GM21390 (cell line): ENCODE data around the gene ERRFI1.
A peak's percentile ranks its signal among the peaks of the same experiment; 100 is the strongest.
"Not testable (repeated sequence)": the region's sequence is repeated elsewhere in the genome, so short reads cannot be mapped to it uniquely, and the experiment has no call there.

Experiments
- ATAC-seq: cut with Tn5 transposase; IDR thresholded peaks from one replicate; pipeline ENCODE4 v1.9.1; 2021; ENCODE audit not compliant: unreplicated experiment

ERRFI1 gene

GRCh38 chr1:7975212-7975865, 50.8 kb downstream of the ERRFI1 start:
- no peak for ATAC-seq

GRCh38 chr1:7973086-7973485, 53.0 kb downstream of the ERRFI1 start:
- ATAC-seq: no peak

- no peak for ATAC-seq
These were observed 53.8 kb downstream of the ERRFI1 start for GRCh38 chr1:7972285-7972684.

- ATAC-seq: no peak
These were observed 55.1 kb downstream of the ERRFI1 start for GRCh38 chr1:7971024-7971423.

GRCh38 chr1:7970246-7970645, 55.9 kb downstream of the ERRFI1 start:
- ATAC-seq: no peak

GRCh38 chr1:7967651-7968050, 58.5 kb downstream of the ERRFI1 start:
- ATAC-seq: no peak

- ATAC-seq: no peak
These were observed 58.9 kb downstream of the ERRFI1 start for GRCh38 chr1:7967196-7967595.

- no peak for ATAC-seq
These were observed 61.6 kb downstream of the ERRFI1 start for GRCh38 chr1:7964476-7964875.

GRCh38 chr1:7963841-7964240, 62.3 kb downstream of the ERRFI1 start:
- not testable (repeated sequence) for ATAC-seq

GRCh38 chr1:7963378-7963730, 62.8 kb downstream of the ERRFI1 start:
- ATAC-seq: not testable (repeated sequence)

GRCh38 chr1:7962636-7963377, 63.3 kb downstream of the ERRFI1 start:
- ATAC-seq: no peak

GRCh38 chr1:7962014-7962335, 64.1 kb downstream of the ERRFI1 start:
- peak; percentile 9 for ATAC-seq
